Gastrocnemius medialis (tissue), 4 donors: ENCODE data around the gene TTK.

Source experiments
- POLR2A ChIP-seq, 2 donors: fragments of 450-650 bp; IDR thresholded peaks; one replicate each; pipeline ENCODE4 v1.6.1; 2017; ENCODE audit warnings: antibody characterized with exemption in 2 of 2, mild to moderate bottlenecking in 2 of 2, moderate library complexity in 2 of 2
- TF ChIP-seq, protein P1 (sequence below), 5 experiments: fragments of 450-650 bp in 3 of 5; fragments of 200-600 bp in 2 of 5; sonication (generic) in 2 of 5; IDR thresholded peaks in 4 of 5; conservative IDR thresholded peaks in 1 of 5; 1 replicate in 4 of 5; 2 replicates in 1 of 5; pipeline ENCODE4 v1.5.1; 2016 to 2019; ENCODE audit warnings: antibody characterized with exemption in 5 of 5, mild to moderate bottlenecking in 3 of 5, moderate library complexity in 3 of 5

GRCh38 chr6:79993012-79993910, 11.2 kb upstream of the TTK start:
- TF ChIP-seq POLR2A (IDR thresholded peaks at IDR 0.05), result no peak
- TF ChIP-seq, protein P1, sequence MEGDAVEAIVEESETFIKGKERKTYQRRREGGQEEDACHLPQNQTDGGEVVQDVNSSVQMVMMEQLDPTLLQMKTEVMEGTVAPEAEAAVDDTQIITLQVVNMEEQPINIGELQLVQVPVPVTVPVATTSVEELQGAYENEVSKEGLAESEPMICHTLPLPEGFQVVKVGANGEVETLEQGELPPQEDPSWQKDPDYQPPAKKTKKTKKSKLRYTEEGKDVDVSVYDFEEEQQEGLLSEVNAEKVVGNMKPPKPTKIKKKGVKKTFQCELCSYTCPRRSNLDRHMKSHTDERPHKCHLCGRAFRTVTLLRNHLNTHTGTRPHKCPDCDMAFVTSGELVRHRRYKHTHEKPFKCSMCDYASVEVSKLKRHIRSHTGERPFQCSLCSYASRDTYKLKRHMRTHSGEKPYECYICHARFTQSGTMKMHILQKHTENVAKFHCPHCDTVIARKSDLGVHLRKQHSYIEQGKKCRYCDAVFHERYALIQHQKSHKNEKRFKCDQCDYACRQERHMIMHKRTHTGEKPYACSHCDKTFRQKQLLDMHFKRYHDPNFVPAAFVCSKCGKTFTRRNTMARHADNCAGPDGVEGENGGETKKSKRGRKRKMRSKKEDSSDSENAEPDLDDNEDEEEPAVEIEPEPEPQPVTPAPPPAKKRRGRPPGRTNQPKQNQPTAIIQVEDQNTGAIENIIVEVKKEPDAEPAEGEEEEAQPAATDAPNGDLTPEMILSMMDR (IDR thresholded peaks at IDR 0.05 in 4 of 5, conservative IDR thresholded peaks at IDR 0.05 in 1 of 5), result no peak
